GM21526 (cell line): Measurements from ENCODE around the gene CCDC170.

ENCODE experiments used
- ATAC-seq: cut with Tn5 transposase; IDR thresholded peaks from one replicate; pipeline ENCODE4 v1.9.1; 2021; ENCODE audit warnings: moderate library complexity; ENCODE audit not compliant: unreplicated experiment, low FRiP score

Gene CCDC170

GRCh38 chr6:151610326-151610725 lies 116.5 kb downstream of the CCDC170 start:
- no peak for ATAC-seq

DNA sequence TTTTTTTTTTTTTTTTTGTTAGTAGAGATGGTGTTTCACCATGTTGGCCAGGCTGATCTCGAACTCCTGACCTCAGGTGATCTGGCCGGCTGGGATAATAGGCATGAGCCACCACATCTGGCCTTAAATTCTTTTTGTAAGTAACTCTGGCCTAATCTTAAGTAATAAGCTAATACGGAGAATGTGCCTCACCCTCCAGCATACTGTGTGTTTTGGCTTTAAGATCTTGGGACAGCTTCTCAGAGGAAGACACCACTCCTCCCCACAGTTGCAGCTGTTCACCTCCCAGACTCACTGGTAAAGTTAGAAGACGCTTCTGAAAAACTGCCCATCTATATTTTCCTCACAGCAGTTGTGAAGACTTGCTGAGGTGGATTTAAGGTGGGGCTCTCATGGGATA lies 120.8 kb downstream of the CCDC170 start:
- ATAC-seq = no peak

- ATAC-seq = no peak
Measured at GRCh38 chr6:151616091-151616513, 122.3 kb downstream of the CCDC170 start.

- ATAC-seq = no peak
Measured at GRCh38 chr6:151616600-151616999, 122.8 kb downstream of the CCDC170 start.

GRCh38 chr6:151617539-151617938 lies 123.7 kb downstream of the CCDC170 start:
- no peak for ATAC-seq

- no peak for ATAC-seq
Measured at GRCh38 chr6:151618717-151619116, 124.9 kb downstream of the CCDC170 start.

- no peak for ATAC-seq
Measured at GRCh38 chr6:151620179-151620578, 126.4 kb downstream of the CCDC170 start.

- ATAC-seq = no peak
Measured at GRCh38 chr6:151624071-151624470, 130.3 kb downstream of the CCDC170 start.

DNA sequence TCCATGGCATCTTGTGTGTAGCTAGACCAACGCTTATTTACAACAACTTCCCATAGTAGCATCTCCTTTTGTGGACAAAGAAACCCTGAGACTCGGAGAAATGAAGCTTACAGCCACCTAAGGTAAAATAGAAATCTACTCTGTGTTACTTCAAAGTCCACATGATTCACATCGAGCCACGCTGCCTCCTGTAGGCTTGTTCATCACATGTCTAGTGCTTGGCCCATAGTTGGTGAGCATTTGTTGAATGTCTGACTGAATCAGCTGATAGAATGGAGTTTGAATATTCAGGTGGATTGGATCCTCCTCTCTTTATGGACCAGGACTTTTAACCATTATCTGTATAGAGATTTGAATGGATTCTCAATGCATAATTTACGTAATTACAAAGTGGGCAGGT lies 130.7 kb downstream of the CCDC170 start:
- ATAC-seq = no peak

- no peak for ATAC-seq
Measured at GRCh38 chr6:151624900-151625536, 131.2 kb downstream of the CCDC170 start.

DNA sequence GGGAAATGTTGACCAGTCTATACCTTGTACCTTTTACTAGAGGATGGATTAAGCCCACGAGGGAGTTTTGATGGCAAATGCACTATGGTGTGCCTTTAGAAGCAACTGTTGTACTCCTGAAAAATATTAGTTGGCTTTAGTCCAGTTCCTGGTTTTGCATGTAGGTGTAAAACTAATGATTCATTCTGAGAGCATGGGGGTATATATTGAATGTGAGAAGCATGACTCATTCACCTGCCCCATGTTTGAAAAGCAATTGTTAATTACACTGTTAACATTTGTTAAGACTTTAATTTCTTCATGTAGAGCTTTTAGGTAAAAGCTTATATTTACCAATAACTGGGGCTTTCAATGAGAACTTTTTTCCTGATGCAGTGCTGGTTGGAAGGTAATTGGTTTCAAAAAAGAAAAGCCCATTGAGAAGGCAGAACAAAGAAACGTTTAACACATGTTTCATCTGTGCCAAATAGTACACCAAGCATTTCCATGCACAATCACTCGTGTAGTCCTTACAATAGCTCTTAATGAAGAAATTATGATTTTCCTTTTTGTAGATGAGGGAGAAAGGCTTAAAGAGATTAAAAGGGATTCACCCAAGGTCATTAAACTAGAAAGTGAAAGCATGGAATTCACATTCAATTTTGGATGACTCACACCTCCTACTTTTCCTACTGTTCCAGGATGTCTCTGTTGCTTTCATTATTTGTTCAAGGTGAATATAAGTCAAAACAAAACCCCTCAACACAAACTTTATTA lies 134.1 kb downstream of the CCDC170 start:
- peak; percentile 88 for ATAC-seq

GRCh38 chr6:151629791-151630190 lies 136.0 kb downstream of the CCDC170 start:
- ATAC-seq = no peak

DNA sequence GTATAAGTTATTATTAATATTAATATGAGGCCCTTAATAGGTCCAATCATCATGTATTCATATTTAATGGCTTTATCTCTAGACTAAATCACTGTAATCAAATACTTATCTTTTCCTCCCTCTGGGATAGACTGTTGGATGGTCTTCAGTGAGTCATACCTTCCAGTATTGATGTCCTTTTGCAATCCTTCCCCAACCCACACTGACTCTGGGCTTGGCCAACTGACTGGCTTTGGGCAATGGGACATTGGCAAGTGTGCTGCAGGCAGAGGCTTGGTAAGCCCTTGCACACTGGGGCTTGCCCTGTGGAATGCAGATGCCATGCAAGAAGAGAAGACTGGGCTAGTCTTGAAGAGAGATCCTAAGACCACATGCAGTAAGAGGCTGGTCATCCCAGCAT lies 136.6 kb downstream of the CCDC170 start:
- ATAC-seq = no peak

- ATAC-seq = no peak
Measured at GRCh38 chr6:151630991-151631655, 137.3 kb downstream of the CCDC170 start.

- ATAC-seq = no peak
Measured at GRCh38 chr6:151632415-151632987, 138.7 kb downstream of the CCDC170 start.

GRCh38 chr6:151633526-151634335 lies 139.9 kb downstream of the CCDC170 start:
- no peak for ATAC-seq

DNA sequence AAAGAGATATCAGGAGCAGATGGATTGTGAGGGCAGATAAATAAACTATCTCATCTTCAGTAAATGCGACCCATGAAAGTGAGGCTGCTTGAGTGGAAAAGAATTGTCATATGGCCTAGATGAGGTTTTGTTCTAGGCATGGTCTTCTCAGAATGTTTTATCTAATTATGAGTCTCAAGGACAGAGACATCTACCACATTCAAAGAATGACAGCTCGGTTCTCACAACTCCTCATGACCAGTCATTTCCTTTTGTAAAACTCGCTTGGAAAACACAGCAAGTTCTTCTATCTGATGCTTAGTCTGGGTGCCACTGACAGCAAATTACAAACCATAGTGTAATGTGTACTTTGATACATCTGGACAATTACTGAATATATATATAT lies 140.5 kb downstream of the CCDC170 start:
- no peak for ATAC-seq

DNA sequence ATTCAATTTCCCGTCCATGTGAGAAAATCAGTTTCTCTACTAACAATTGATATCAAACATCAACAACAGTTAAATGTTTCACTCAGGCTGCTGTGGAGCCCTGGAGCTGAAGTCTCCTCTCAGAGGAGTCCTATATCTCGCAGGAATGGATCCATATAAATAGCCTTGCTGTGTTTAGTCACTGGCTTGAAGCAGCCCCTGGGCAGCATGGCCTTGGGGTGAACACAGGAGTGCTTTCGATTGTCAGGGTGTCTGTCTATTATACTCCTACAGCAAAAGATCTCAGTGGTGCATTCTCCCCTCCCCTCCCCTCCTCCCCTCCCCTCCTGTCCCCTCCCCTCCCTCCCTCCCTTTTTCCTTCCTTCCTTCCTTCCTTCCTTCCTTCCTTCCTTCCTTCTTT lies 141.9 kb downstream of the CCDC170 start:
- no peak for ATAC-seq

- ATAC-seq = no peak
Measured at GRCh38 chr6:151637814-151638213, 144.0 kb downstream of the CCDC170 start.

DNA sequence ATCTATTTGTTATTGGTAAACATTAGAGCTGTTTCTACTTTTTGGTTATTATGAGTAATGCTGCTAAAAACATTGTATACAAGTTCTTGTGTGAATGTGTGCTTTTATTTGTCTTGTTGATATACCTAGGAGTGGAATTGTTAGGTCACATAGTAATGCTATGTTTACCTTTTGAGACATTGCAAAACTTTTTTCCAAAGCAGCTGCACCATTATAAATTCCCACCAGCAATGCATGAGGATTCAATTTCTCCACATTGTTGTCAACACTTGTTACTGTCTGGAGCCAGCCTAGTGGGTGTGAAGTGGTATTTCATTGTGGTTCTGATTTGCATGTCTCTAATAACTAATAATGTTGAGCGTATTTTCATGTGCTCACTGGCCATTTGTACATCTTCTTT lies 145.9 kb downstream of the CCDC170 start:
- ATAC-seq = no peak

- ATAC-seq = no peak
Measured at GRCh38 chr6:151641028-151641427, 147.2 kb downstream of the CCDC170 start.
